Raji (cell line): ENCODE measurements around the gene IGFBP7.

Experiments
- POLR2A ChIP-seq: IDR thresholded peaks from 2 replicates; pipeline ENCODE4 v1.6.1; 2011; ENCODE audit warnings: low read depth, low read length, control low read depth; ENCODE audit not compliant: insufficient read depth

Gene IGFBP7, protein sequence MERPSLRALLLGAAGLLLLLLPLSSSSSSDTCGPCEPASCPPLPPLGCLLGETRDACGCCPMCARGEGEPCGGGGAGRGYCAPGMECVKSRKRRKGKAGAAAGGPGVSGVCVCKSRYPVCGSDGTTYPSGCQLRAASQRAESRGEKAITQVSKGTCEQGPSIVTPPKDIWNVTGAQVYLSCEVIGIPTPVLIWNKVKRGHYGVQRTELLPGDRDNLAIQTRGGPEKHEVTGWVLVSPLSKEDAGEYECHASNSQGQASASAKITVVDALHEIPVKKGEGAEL

GRCh38 chr4:57109847-57110639 lies at the start of gene IGFBP7:
TSS of gene IGFBP7 (minus strand) at chr4:57110385. CDS start at chr4:57110351, 34 bp downstream.
- no peak for TF ChIP-seq POLR2A

- TF ChIP-seq POLR2A: no peak
These were observed 49.7 kb upstream of the IGFBP7 start for GRCh38 chr4:57159866-57160265.

DNA sequence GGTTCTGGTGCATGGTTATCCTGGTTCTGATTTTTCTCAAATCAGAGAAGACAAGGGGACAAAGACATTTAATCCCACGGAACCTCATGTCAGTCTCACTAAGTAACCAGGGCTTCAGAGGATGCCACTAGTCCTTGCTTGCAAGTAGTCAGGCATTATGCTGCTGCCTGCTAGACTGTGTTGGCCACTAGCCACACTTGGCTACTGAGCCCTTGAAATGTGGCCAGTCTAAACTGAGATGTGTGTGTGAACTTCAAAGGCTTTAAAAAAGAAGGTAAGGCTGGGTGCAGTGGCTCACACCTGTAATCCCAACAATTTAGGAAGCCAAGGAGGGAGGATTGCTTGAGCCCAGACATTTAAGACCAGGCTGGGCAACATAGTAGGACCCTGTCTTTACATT lies 48.6 kb upstream of the IGFBP7 start:
- TF ChIP-seq POLR2A: no peak

DNA sequence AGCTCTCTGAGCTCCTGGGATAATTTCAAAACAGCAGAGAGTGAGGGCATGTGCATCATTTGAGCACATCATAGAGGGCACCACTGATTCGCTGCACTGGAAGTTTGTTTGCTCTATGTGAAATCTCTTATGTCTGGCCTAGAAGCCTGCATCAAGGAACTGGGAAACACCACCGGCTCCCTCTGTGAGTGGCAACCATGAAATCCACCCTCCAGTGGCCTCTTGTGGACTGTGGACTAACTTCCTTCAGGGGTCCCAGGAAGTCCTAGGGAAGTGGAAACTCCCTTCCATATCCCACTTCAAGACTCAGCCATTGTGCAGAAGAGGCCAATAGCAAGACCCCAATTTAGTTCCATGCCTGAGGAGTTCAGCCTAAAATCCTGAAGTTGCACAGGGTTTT lies 48.0 kb upstream of the IGFBP7 start:
- no peak for TF ChIP-seq POLR2A

- TF ChIP-seq POLR2A: no peak
These were observed 47.5 kb upstream of the IGFBP7 start for GRCh38 chr4:57157596-57158137.

DNA sequence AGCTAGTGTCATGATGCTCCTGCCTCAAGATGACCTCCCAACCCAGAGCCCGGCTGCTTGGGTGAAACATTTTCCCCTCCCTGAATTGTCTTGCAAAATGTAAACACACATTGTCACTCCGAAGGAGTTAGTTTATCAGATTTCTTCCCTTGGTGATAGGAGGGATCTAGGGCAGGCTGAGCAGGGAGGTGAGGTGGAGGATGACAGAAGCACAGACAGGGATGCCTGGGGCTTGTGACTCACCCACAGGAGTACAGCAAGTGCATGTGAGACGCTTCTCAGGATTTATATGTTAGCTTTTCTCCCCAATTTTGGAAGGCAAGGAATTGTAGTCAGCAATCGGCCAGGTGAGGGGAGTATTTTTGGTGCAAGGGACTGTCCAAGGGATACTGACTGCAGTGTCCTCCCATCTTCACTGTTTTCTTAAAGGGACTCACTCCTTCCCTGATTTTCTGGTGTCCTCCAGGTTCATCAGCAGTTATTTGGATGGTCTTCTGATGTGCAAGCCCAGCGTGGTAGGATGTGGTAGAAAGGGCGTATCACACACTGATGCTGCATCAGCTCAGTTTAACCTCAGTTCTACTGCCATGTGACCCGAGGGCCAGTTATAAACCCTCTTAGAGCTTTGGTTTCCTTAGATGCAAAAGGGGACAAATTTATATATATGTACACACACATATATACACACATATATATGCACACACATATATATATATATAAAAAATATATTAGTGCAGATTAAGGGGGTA lies 46.2 kb upstream of the IGFBP7 start:
- TF ChIP-seq POLR2A: no peak

GRCh38 chr4:57154926-57155325 lies 44.7 kb upstream of the IGFBP7 start:
- TF ChIP-seq POLR2A: no peak

GRCh38 chr4:57154191-57154590 lies 44.0 kb upstream of the IGFBP7 start:
- TF ChIP-seq POLR2A: no peak

DNA sequence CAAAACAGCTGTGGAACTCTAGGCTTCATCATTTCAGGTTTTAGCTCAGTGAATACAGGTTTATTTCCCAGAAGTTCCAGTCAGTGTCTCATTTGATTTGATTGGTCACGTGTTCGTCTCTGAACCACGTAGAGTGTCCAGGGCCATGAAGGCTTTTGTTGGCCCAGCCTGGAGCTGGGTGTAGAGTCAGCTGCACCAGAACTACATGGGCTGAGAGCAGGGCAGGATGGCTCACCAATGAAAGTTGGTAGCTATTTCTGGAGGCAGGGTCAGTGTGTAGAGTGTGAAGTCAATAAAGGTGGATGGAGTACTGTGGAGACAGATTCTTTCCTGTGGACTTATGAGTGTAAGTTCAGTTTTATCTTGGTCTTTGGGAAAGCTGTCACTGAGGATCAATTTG lies 43.0 kb upstream of the IGFBP7 start:
- no peak for TF ChIP-seq POLR2A

GRCh38 chr4:57151481-57151880 lies 41.3 kb upstream of the IGFBP7 start:
- no peak for TF ChIP-seq POLR2A

- TF ChIP-seq POLR2A: no peak
These were observed 39.6 kb upstream of the IGFBP7 start for GRCh38 chr4:57149833-57150232.

DNA sequence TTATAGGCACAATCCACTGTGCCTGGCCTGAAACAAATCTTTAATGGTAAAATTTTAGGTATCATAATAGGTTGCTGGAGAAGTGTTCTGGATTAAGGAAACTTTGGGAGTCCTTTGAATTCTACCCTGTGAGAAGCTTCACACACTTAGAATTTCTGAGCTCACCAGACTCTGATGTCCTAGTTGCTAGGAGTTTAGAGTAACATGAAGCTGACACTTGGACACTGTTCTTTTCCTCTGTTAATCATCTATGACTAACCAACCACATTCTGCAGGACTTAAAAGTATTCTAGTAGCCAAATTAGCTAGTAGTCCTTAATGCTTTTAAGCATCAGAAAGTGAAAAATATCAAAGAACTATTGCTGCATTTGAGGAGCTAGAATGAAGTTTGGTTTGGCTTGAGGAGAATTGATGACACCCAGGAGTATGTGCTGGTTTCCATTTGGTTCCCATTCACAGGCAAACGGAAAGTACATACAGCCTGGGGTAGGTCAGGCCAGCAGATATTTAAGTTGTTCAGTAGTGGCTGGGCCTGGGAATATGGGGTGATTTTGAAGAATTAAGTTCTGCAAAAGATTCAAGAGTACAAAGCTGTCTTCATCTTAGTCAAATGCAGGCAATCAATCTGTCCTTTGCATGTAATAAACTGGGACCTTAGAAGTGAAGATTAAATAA lies 38.8 kb upstream of the IGFBP7 start:
- no peak for TF ChIP-seq POLR2A

DNA sequence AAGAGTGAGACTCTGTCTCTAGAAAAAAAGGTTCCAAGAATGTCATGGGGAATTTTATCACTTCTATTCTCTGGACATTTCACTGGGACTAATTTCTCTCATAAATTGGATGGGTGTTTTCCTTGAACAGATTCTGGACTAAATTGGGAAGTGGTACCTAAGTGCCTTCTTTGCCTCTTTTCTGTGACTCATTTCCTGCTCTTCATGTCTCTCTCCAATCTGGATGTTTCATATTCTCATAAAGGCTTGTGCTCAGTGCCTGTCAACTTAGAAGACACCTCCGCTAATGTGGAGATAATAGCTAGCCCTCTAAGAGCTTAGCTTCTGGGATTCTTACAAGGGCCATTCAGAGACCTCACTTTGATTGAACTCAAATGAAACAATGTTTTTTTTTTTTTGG lies 38.0 kb upstream of the IGFBP7 start:
- TF ChIP-seq POLR2A: no peak

- TF ChIP-seq POLR2A: no peak
These were observed 37.3 kb upstream of the IGFBP7 start for GRCh38 chr4:57147335-57148060.
